Subcutaneous adipose tissue (tissue), 4 donors: ENCODE data around the gene UBALD1. TPM values are rescaled to one million over a fixed set of nuclear protein-coding genes. Genes with fewer than 3 reads are reported as not detected.

Experiments used
- CTCF ChIP-seq: fragments of 450-650 bp; IDR thresholded peaks from one replicate; pipeline ENCODE4 v1.5.1; 2016; ENCODE audit warnings: low read depth, mild to moderate bottlenecking, control low read depth, antibody characterized with exemption, moderate library complexity
- total RNA-seq, 4 donors: library from RNA; depleted of rRNA; stranded (reverse); fragments of >200 nt; gene quantifications; one replicate each; pipeline ENCODE4 v1.1.0, GENCODE V29; 2016

Gene UBALD1
- total RNA-seq, 4 donors from 2014 or later = 1.7 to 7.0 (median 4.2) TPM

- TF ChIP-seq CTCF = no peak
These were observed 3.2 kb downstream of the UBALD1 start for GRCh38 chr16:4611337-4612021.

- TF ChIP-seq CTCF = no peak
These were observed 4.4 kb downstream of the UBALD1 start for GRCh38 chr16:4610011-4611005.

GRCh38 chr16:4609200-4610010 is 5.3 kb downstream of the UBALD1 start:
- TF ChIP-seq CTCF = no peak

- no peak for TF ChIP-seq CTCF
These were observed 6.0 kb downstream of the UBALD1 start for GRCh38 chr16:4608704-4608980.

- TF ChIP-seq CTCF = no peak
These were observed 6.6 kb downstream of the UBALD1 start for GRCh38 chr16:4607841-4608703.

- no peak for TF ChIP-seq CTCF
These were observed 8.3 kb downstream of the UBALD1 start for GRCh38 chr16:4606354-4606753.
